GM12878 (cell line): ENCODE measurements around the gene TSNAX. TPM values are rescaled to one million over a fixed set of nuclear protein-coding genes. Genes with fewer than 3 reads are reported as not detected.

Experiments used
- ATAC-seq: fragments of 200-7000 bp; cut with Tn5 transposase; 3 replicates; pipeline ENCODE4 v1.9.1; 2020; ENCODE audit warnings: mild to moderate bottlenecking, moderate library complexity
- BruUV-seq: library from RNA; stranded (reverse); fragments of 400-500 nt; replicated peaks from 2 replicates; lab custom pipeline; 2021; lab: Mats Ljungman, UMichigan
- CTCF ChIA-PET: fragments of 300-600 bp; sonication (Branson Sonifier 250); formaldehyde crosslinking; extraction: SDS; loops from one replicate; lab custom pipeline; 2021; ENCODE audit warnings: inconsistent platforms; lab: Yijun Ruan, JAX
- POLR2A ChIA-PET: fragments of 350-600 bp; formaldehyde crosslinking; extraction: SDS; loops from one replicate; lab custom pipeline; 2021; ENCODE audit warnings: inconsistent platforms; lab: Charles Lee
- RAD21 ChIA-PET: fragments of 300-600 bp; sonication (Branson Sonifier 250); formaldehyde crosslinking; loops from one replicate; lab custom pipeline; 2023; ENCODE audit warnings: antibody characterized with exemption; ENCODE audit not compliant: unreplicated experiment; lab: Charles Lee
- SMC1A ChIA-PET: fragments of 300-600 bp; sonication (Branson Sonifier 250); formaldehyde crosslinking; loops from one replicate; lab custom pipeline; 2023; ENCODE audit not compliant: unreplicated experiment, uncharacterized antibody; lab: Charles Lee
- DNase-seq: peaks from one replicate; pipeline ENCODE4 v3.0.0-alpha.2; 2011; ENCODE audit warnings: low read depth, low spot score
- FAIRE-seq: peaks from 3 replicates; lab custom pipeline; 2011; peaks lifted over from hg19 to GRCh38; lab: Jason Lieb, UNC
- H2AFZ ChIP-seq: 2 replicates; pipeline ENCODE4 v1.6.0; 2011; ENCODE audit warnings: low read depth, low read length, control low read depth; ENCODE audit not compliant: control insufficient read depth
- H3K27ac ChIP-seq: 2 replicates; pipeline ENCODE4 v1.5.1; 2011; ENCODE audit warnings: control low read depth; ENCODE audit not compliant: control insufficient read depth, insufficient read depth
- H3K27me3 ChIP-seq, 2 experiments: replicated peaks in 1 of 2; 2 replicates each; pipeline versions ENCODE4 v1.6.0 to v1.6.1; 2011; ENCODE audit warnings: low read length in 1 of 2; ENCODE audit not compliant: control insufficient read depth in 2 of 2, insufficient read depth in 2 of 2
- H3K36me3 ChIP-seq, 2 experiments: 2 replicates each; pipeline ENCODE4 v1.5.1; 2011; ENCODE audit warnings: low read length in 1 of 2; ENCODE audit not compliant: control insufficient read depth in 2 of 2, insufficient read depth in 2 of 2
- H3K4me1 ChIP-seq: 2 replicates; pipeline ENCODE4 v1.6.1; 2011; ENCODE audit warnings: mild to moderate bottlenecking, low read length, moderate library complexity, mixed read lengths; ENCODE audit not compliant: control insufficient read depth, insufficient read depth
- H3K4me2 ChIP-seq: 2 replicates; pipeline ENCODE4 v1.6.0; 2011; ENCODE audit warnings: control low read depth; ENCODE audit not compliant: control insufficient read depth, insufficient read depth
- H3K4me3 ChIP-seq: fragments of 200-600 bp; sonication (generic); 2 replicates; pipeline ENCODE4 v1.5.1; 2016
- H3K79me2 ChIP-seq: 2 replicates; pipeline ENCODE4 v1.6.0; 2011; ENCODE audit warnings: low read length; ENCODE audit not compliant: control insufficient read depth, insufficient read depth
- H3K9ac ChIP-seq: 2 replicates; pipeline ENCODE4 v1.8.0; 2011; ENCODE audit warnings: low read length, control low read depth, mixed read lengths; ENCODE audit not compliant: control insufficient read depth, insufficient read depth
- H3K9me3 ChIP-seq: replicated peaks from 3 replicates; pipeline ENCODE4 v1.5.1; 2011; ENCODE audit warnings: mild to moderate bottlenecking, low read length; ENCODE audit not compliant: control insufficient read depth, insufficient read depth
- H4K20me1 ChIP-seq: 2 replicates; pipeline ENCODE4 v1.6.0; 2011; ENCODE audit not compliant: control insufficient read depth, insufficient read depth
- CBX3 ChIP-seq: fragments of 200-600 bp; sonication (generic); IDR thresholded peaks from 2 replicates; pipeline ENCODE4 v1.6.1; 2016; ENCODE audit warnings: low read depth, borderline replicate concordance
- HDAC2 ChIP-seq: fragments of 200-600 bp; sonication (generic); IDR thresholded peaks from 2 replicates; pipeline ENCODE4 v1.6.1; 2017
- IKZF2 ChIP-seq, 2 experiments: fragments of 450-650 bp; IDR thresholded peaks; 2 replicates each; pipeline ENCODE4 v1.6.1; 2017; ENCODE audit warnings: mild to moderate bottlenecking in 2 of 2, moderate library complexity in 2 of 2
- NFIC ChIP-seq: IDR thresholded peaks from 2 replicates; pipeline ENCODE4 v1.6.1; 2012; ENCODE audit warnings: low read depth, mild to moderate bottlenecking, inconsistent platforms, low read length, moderate library complexity
- STAT3 ChIP-seq: IDR thresholded peaks from 2 replicates; pipeline ENCODE4 v1.6.1; 2011; ENCODE audit warnings: low read depth, low read length, improper control_type of control experiment
- YY1 ChIP-seq: IDR thresholded peaks from 2 replicates; pipeline ENCODE4 v1.6.1; 2011; ENCODE audit warnings: low read depth, mild to moderate bottlenecking, low read length
- WGBS: methylation state at CpG from one replicate; pipeline ENCODE4 v1.1.6; 2016; ENCODE audit warnings: low lambda C conversion rate; ENCODE audit not compliant: insufficient replicate concordance, insufficient coverage; ENCODE audit errors: missing lambda C conversion rate; 5-methylcytosine and 5-hydroxymethylcytosine counted together
- in situ Hi-C: fragments of 300-500 bp; cut with MboI; formaldehyde crosslinking; loops from 9 replicates; pipeline ENCODE4 v1.14.3; 2018; ENCODE audit warnings: mixed read lengths
- intact Hi-C: fragments of 100-400 bp; cut with micrococcal nuclease; formaldehyde crosslinking; loops from one replicate; pipeline ENCODE4 v1.14.2; 2022; ENCODE audit not compliant: unreplicated experiment
- polyA plus RNA-seq, 11 experiments: library from polyadenylated mRNA; depleted of rRNA in 4 of 11; unstranded in 6 of 11; stranded (reverse) in 5 of 11; fragments of >200 nt; fragmentation: Nextera tagmentation in 4 of 11; fragmentation: Illumina TruSeq in 1 of 11; extraction: Ambion mirVana in 4 of 11; extraction: Trizol in 1 of 11; gene quantifications; 1 replicate in 1 of 11; 2 replicates in 10 of 11; pipeline versions ENCODE4 v1.2.1 to v1.2.3, GENCODE V29; 2011 to 2016; ENCODE audit warnings: inconsistent platforms in 2 of 11, missing spikeins in 2 of 11, low read depth in 1 of 11
- total RNA-seq, 4 experiments: library from RNA; depleted of rRNA in 3 of 4; stranded (reverse); fragments of >200 nt in 3 of 4; fragmentation: Illumina TruSeq in 1 of 4; extraction: Trizol in 1 of 4; gene quantifications; 2 replicates each; pipeline versions ENCODE4 v1.2.1 to v1.2.3, GENCODE V29; 2013 to 2021
- TF ChIP-seq, protein P1 (sequence below): fragments of 450-650 bp; IDR thresholded peaks from 2 replicates; pipeline ENCODE4 v1.6.1; 2017; ENCODE audit warnings: antibody characterized with exemption, mild to moderate bottlenecking, moderate library complexity
- TF ChIP-seq, protein P2 (sequence below): fragments of 450-650 bp; formaldehyde crosslinking; IDR thresholded peaks from 2 replicates; pipeline ENCODE4 v1.5.0; 2022; ENCODE audit warnings: mild to moderate bottlenecking, missing genetic modification characterization
- TF ChIP-seq, protein P3 (sequence below): IDR thresholded peaks from 2 replicates; pipeline ENCODE4 v1.6.1; 2012; ENCODE audit warnings: low read depth, low read length, improper control_type of control experiment

The TSNAX gene
- total and polyA plus RNA-seq, 10 of the 15 experiments (the other 5 are each of a cell fraction or from before 2014, with no cell fraction given), result 24.8 to 49.7 (median 35.6) TPM

DNA sequence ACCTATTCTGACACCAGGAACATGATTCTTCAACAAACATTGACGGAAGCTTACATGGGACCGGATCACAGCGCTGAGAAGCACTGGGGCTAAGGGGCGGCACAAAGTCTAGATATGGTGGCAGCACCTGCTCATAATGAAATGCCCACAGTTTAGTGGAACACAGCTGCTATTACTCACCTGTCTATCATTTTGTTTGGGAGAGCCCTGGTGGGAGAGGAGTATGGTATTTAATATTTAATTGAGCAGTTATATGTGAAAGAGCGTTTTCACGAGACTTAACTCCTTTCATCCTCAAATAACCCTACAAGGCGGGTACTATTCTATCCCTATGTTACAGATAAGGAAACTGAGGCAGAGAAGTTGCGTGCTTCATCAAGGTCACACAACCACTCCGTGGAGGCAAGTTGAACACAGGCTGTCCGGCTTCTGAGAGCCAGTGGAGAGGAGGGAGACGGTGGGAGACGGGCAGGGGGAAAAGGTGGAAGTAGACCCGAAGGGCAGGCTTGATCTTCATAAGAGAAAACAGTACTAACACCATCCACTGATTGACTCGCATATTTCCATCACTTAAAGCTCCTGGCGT lies 790 bp upstream of the TSNAX start:
- intact Hi-C loops (loop anchor here (1.0 kb wide), 1 partner anchor 105 kb away; the partner anchor contains the start of gene EGLN1), in situ Hi-C loops (loop anchor here (5.0 kb wide), 1 partner anchor 110 kb away; no protein-coding TSS in a partner anchor)
- FAIRE-seq (no peak), ATAC-seq (peak; percentile 35), DNase-seq (no peak)
- RAD21 ChIA-PET, result interaction anchor here (0.7 to 1.5 kb wide), 2 partner anchors 48 to 190 kb away, joined by 3 read pairs; partner anchors contain the start of genes EXOC8 and SPRTN
- H3K27ac ChIP-seq, result peak overlapping the region; percentile 97
- WGBS, result 45% methylated on average over 15 of the region's 15 CpGs
- peak overlapping the region; percentile 93 for H3K4me3 ChIP-seq
- no peaks in the 10 kb centered on the region; a peak in 1 of 4 replicates for H3K36me3 ChIP-seq
- no peaks in the 10 kb centered on the region for H4K20me1 ChIP-seq
- H3K79me2 ChIP-seq, result peaks cover 30% of the 10 kb centered on the region
- H3K9me3 ChIP-seq, result no peaks in the 10 kb centered on the region; the same call in 2 of the 3 replicates
- TF ChIP-seq IKZF2 (IDR thresholded peaks at IDR 0.05) (0 out of 4 replicates have a peak, but pooled peaks of 1 of the 2 experiments have one; percentile 7), CBX3 (no peak)
- H3K27me3 ChIP-seq, result no peaks in the 10 kb centered on the region
- POLR2A ChIA-PET, result interaction anchor here (0.6 to 1.4 kb wide), 4 partner anchors 9 to 290 kb away, joined by 3 to 6 read pairs (median 4); partner anchors contain the start of genes EXOC8 and SPRTN
- H3K4me1 ChIP-seq, result peaks cover 5% of the 10 kb centered on the region; the same call in 1 of the 2 replicates
- SMC1A ChIA-PET, result interaction anchor here (0.6 to 1.4 kb wide), 2 partner anchors 18 to 107 kb away, joined by 3 read pairs; no protein-coding TSS in a partner anchor
- CTCF ChIA-PET, result interaction anchor here (0.9 to 1.8 kb wide), 3 partner anchors 18 to 190 kb away, joined by 3 to 4 read pairs (median 4); partner anchors contain the start of genes EXOC8 and SPRTN
- BruUV-seq, result TSS peak; percentile 81
- peak overlapping the region; percentile 82 for H3K9ac ChIP-seq
- peak overlapping the region; percentile 91 for H3K4me2 ChIP-seq
- peak overlapping the region; percentile 99 for H2AFZ ChIP-seq

DNA sequence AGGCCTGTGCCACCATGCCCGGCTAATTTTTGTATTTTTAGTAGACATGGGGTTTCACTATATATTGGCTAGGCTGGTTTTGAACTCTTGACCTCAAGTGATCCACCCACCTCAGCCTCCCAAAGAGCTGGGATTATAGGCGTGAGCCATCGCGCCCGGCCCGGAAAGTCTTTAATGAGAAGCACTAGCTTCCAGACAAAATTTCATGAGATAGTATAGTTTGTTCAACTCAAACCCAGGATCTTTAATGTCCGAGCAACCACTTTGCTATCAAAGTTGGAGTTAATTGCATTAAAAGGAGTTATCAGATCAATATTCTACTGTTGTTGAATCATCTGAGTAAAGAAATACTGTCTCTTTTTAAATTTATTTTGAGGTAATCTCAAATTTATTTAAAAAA lies 4.8 kb downstream of the TSNAX start:
- Histone ChIP-seq H3K27ac (no peak overlapping the region), H3K79me2 (peaks cover 28% of the 10 kb centered on the region), H3K27me3 (no peaks in the 10 kb centered on the region), H3K4me1 (no peaks in the 10 kb centered on the region), H3K36me3 (peaks cover 0 to 9% of the 10 kb centered on the region in 2 experiments; a peak in 2 of 4 replicates), H3K4me3 (no peak overlapping the region), H2AFZ (no peak overlapping the region), H3K9me3 (no peaks in the 10 kb centered on the region; the same call in 1 of the 3 replicates), H3K9ac (no peak overlapping the region), H4K20me1 (no peaks in the 10 kb centered on the region), H3K4me2 (no peak overlapping the region)
- ChIA-PET RAD21 (no interaction called here), POLR2A (no interaction called here), CTCF (interaction anchor here (1.2 kb wide), 1 partner anchor 291 kb away, joined by 3 read pairs; no protein-coding TSS in a partner anchor), SMC1A (no interaction called here)
- no TSS peak for BruUV-seq
- WGBS, result 95% methylated on average over 7 of the region's 7 CpGs
- FAIRE-seq (no peak), ATAC-seq (no peak), DNase-seq (no peak)
- in situ Hi-C loops, result no loop called here
- intact Hi-C loops, result no loop called here
- no peak for TF ChIP-seq YY1
- no peak for TF ChIP-seq HDAC2
- TF ChIP-seq, protein P1, sequence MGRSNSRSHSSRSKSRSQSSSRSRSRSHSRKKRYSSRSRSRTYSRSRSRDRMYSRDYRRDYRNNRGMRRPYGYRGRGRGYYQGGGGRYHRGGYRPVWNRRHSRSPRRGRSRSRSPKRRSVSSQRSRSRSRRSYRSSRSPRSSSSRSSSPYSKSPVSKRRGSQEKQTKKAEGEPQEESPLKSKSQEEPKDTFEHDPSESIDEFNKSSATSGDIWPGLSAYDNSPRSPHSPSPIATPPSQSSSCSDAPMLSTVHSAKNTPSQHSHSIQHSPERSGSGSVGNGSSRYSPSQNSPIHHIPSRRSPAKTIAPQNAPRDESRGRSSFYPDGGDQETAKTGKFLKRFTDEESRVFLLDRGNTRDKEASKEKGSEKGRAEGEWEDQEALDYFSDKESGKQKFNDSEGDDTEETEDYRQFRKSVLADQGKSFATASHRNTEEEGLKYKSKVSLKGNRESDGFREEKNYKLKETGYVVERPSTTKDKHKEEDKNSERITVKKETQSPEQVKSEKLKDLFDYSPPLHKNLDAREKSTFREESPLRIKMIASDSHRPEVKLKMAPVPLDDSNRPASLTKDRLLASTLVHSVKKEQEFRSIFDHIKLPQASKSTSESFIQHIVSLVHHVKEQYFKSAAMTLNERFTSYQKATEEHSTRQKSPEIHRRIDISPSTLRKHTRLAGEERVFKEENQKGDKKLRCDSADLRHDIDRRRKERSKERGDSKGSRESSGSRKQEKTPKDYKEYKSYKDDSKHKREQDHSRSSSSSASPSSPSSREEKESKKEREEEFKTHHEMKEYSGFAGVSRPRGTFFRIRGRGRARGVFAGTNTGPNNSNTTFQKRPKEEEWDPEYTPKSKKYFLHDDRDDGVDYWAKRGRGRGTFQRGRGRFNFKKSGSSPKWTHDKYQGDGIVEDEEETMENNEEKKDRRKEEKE, result no peak
- TF ChIP-seq, protein P2, sequence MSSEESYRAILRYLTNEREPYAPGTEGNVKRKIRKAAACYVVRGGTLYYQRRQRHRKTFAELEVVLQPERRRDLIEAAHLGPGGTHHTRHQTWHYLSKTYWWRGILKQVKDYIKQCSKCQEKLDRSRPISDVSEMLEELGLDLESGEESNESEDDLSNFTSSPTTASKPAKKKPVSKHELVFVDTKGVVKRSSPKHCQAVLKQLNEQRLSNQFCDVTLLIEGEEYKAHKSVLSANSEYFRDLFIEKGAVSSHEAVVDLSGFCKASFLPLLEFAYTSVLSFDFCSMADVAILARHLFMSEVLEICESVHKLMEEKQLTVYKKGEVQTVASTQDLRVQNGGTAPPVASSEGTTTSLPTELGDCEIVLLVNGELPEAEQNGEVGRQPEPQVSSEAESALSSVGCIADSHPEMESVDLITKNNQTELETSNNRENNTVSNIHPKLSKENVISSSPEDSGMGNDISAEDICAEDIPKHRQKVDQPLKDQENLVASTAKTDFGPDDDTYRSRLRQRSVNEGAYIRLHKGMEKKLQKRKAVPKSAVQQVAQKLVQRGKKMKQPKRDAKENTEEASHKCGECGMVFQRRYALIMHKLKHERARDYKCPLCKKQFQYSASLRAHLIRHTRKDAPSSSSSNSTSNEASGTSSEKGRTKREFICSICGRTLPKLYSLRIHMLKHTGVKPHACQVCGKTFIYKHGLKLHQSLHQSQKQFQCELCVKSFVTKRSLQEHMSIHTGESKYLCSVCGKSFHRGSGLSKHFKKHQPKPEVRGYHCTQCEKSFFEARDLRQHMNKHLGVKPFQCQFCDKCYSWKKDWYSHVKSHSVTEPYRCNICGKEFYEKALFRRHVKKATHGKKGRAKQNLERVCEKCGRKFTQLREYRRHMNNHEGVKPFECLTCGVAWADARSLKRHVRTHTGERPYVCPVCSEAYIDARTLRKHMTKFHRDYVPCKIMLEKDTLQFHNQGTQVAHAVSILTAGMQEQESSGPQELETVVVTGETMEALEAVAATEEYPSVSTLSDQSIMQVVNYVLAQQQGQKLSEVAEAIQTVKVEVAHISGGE (CRISPR knock-in tag), result no peak
- TF ChIP-seq NFIC, result no peak
- TF ChIP-seq, protein P3, sequence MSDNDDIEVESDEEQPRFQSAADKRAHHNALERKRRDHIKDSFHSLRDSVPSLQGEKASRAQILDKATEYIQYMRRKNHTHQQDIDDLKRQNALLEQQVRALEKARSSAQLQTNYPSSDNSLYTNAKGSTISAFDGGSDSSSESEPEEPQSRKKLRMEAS, result no peak
- no peak for TF ChIP-seq STAT3
